Tibial nerve (tissue), 4 donors: ENCODE results near the gene LRBA. TPM values are rescaled to one million over a fixed set of nuclear protein-coding genes. Genes with fewer than 3 reads are reported as not detected.

Experiments
- DNase-seq, 2 donors: peaks; one replicate each; pipeline ENCODE4 v3.0.0-alpha.2; 2019; ENCODE audit warnings: low spot score in 2 of 2
- H3K27ac ChIP-seq, 4 donors: fragments of 200-600 bp; sonication (generic) in 3 of 4; one replicate each; pipeline ENCODE4 v1.5.1; 2017 to 2019; ENCODE audit warnings: mild to moderate bottlenecking in 1 of 4
- H3K27me3 ChIP-seq, 2 donors: fragments of 200-600 bp; sonication (generic) in 1 of 2; one replicate each; pipeline versions ENCODE4 v1.5.1 to v1.6.0; 2017 to 2019
- H3K36me3 ChIP-seq, 3 donors: fragments of 200-600 bp; sonication (generic); one replicate each; pipeline ENCODE4 v1.5.1; 2018 to 2019
- H3K4me1 ChIP-seq, 4 donors: fragments of 200-600 bp; sonication (generic) in 3 of 4; one replicate each; pipeline ENCODE4 v1.5.1; 2017 to 2019
- H3K4me3 ChIP-seq, 4 donors: fragments of 200-600 bp; sonication (generic) in 3 of 4; one replicate each; pipeline ENCODE4 v1.5.1; 2017 to 2019; ENCODE audit warnings: mild to moderate bottlenecking in 1 of 4, moderate library complexity in 1 of 4
- H3K9me3 ChIP-seq, 4 donors: fragments of 200-600 bp; sonication (generic) in 3 of 4; one replicate each; pipeline ENCODE4 v1.5.1; 2017 to 2019
- EP300 ChIP-seq, 2 donors: sonication (generic); formaldehyde crosslinking; IDR thresholded peaks; one replicate each; pipeline ENCODE4 v1.6.1; 2017; ENCODE audit warnings: antibody characterized with exemption in 2 of 2, mild to moderate bottlenecking in 1 of 2
- POLR2A ChIP-seq, 2 donors: fragments of 450-650 bp; IDR thresholded peaks; one replicate each; pipeline ENCODE4 v1.6.1; 2017; ENCODE audit warnings: antibody characterized with exemption in 2 of 2, mild to moderate bottlenecking in 2 of 2, moderate library complexity in 2 of 2
- WGBS, 2 donors: methylation state at CpG; one replicate each; pipeline ENCODE4 v1.1.5; 2018; 5-methylcytosine and 5-hydroxymethylcytosine counted together
- total RNA-seq, 4 donors: library from RNA; depleted of rRNA; stranded (reverse); fragments of >200 nt; gene quantifications; one replicate each; pipeline ENCODE4 v1.1.0, GENCODE V29; 2016
- TF ChIP-seq, protein P1 (sequence below), 5 experiments: fragments of 200-600 bp in 3 of 5; fragments of 450-650 bp in 2 of 5; sonication (generic) in 3 of 5; IDR thresholded peaks; one replicate each; pipeline ENCODE4 v1.5.1; 2016 to 2019; ENCODE audit warnings: antibody characterized with exemption in 5 of 5, mild to moderate bottlenecking in 3 of 5, moderate library complexity in 2 of 5

LRBA gene
- total RNA-seq, 4 donors from 2014 or later = 35.4 to 43.1 (median 38.0) TPM

DNA sequence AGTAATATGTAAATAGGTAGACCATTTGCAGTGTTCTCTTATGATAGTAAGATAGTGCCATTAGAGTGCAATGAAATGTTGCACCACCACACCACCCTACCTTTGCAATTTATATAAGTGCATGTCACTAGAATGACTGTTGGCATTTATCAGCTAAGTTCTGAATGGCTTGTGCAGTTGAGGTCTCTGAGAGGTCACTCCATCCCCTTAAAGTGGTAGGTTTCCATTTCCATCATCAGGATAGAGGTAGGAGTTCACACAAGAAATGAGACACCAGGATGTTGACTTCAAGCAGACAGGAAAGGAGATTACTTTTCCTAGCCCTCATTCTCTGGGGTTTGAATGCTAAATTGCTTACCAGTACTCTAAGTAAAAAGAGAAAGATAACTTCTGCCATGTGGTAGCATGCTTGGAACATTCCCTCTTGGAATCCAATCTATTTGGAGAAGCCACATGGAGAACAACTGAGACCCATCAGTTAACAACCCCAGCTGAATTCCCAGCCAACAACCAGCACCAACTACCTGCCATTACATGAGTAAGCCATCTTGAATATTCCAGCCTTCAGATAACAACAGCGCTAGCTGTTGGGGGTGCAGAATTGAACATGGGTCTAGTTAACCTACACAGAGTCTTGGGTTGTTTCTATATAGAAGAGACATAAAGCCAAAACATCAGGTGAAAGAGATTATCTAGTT is 6.7 kb upstream of the LRBA start:
- Histone ChIP-seq H3K27ac (no peak overlapping the region), H3K36me3 (no peaks in the 10 kb centered on the region), H3K4me3 (no peak overlapping the region), H3K4me1 (peaks cover 0 to under 1% (median 0%) of the 10 kb centered on the region in 4 donors), H3K27me3 (no peaks in the 10 kb centered on the region), H3K9me3 (no peaks in the 10 kb centered on the region)
- no peak for TF ChIP-seq POLR2A (IDR thresholded peaks at IDR 0.05)
- no peak for TF ChIP-seq EP300 (IDR thresholded peaks at IDR 0.05)
- TF ChIP-seq, protein P1, sequence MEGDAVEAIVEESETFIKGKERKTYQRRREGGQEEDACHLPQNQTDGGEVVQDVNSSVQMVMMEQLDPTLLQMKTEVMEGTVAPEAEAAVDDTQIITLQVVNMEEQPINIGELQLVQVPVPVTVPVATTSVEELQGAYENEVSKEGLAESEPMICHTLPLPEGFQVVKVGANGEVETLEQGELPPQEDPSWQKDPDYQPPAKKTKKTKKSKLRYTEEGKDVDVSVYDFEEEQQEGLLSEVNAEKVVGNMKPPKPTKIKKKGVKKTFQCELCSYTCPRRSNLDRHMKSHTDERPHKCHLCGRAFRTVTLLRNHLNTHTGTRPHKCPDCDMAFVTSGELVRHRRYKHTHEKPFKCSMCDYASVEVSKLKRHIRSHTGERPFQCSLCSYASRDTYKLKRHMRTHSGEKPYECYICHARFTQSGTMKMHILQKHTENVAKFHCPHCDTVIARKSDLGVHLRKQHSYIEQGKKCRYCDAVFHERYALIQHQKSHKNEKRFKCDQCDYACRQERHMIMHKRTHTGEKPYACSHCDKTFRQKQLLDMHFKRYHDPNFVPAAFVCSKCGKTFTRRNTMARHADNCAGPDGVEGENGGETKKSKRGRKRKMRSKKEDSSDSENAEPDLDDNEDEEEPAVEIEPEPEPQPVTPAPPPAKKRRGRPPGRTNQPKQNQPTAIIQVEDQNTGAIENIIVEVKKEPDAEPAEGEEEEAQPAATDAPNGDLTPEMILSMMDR (IDR thresholded peaks at IDR 0.05) = no peak
- 100% methylated on average over 1 of the region's 1 CpG for WGBS, 2 donors
- no peak for DNase-seq

DNA sequence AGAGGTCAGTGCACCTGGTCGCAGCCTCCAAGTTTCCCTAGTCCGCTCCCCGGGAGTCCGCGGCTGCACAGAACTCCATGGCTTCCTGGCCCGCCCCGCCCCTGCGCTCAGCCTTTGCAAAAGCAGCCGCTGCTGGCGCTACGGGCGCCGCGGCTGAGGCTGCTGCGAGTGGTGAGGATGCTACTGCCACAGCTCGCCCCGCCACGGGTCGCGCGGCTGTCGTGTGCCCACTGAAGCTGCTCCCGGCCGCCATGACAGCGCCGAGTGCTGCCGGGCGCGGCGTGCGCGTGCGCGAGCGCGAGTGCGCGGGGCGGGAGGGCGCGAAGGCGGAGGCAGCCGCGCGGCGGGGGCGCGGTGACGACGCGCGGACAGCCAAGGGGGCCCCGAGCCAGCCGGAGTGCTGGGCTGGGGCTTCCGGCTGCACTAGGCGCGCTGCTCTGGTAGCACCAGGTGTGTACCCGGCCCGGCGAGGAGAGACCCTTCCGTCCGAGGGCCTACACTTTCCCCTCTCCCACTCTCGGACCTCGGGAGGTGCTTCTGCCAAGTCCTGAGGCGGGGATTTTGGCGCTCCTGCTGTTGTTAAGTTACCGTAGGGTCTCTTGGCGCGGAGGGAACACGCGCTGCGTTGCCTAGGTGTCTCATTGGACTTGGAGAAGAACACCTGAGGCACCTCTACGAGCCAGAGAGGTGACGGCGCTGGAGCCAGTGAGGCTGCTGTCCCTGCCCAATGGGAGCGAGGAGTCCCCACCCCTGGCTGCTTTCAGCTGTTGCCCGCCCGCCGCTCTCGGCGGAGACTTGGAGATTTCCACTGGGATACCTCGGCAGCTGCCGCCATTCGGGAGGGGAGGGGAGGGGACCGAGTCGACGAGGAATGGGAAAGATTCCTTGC is 619 bp upstream of the LRBA start:
- Histone ChIP-seq H3K4me3 (peak overlapping the region; percentile 76 to 90 (median 80)), H3K4me1 (peaks cover 0 to 28% (median 11%) of the 10 kb centered on the region in 4 donors), H3K36me3 (peaks cover 0 to 10% (median 0%) of the 10 kb centered on the region in 3 donors), H3K27ac (peak overlapping the region; percentile 79 to 97 (median 90)), H3K27me3 (no peaks in the 10 kb centered on the region), H3K9me3 (no peaks in the 10 kb centered on the region)
- 0% methylated on average over 39 to 46 of the region's 87 CpGs for WGBS, 2 donors
- DNase-seq = peak; percentile 31 to 34
- peak; percentile 74 to 81 for TF ChIP-seq POLR2A (IDR thresholded peaks at IDR 0.05)
- TF ChIP-seq, protein P1 (IDR thresholded peaks at IDR 0.05) = peak in 1 of 5 experiments; percentile 15
- TF ChIP-seq EP300 (IDR thresholded peaks at IDR 0.05) = peak in 1 of 2 donors; percentile 75

DNA sequence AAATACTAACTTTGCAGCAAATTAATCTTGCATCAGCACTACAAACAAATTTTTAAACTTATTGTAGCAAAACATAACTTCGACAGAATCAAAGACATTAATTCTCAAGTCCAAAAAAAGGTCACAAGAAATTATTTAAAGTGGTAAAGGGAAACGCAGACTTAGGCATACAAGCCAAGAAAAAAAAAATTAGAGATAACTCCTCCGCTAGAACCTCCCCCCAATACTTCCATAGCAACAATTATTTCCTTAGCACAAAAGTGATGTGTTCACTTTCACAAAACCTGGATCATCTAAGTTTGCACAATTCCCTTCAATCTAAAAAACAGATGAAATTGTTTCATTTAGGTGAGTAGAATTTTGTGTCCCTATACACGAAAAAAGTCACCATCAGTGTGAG is 1.1 kb downstream of the LRBA start:
- Histone ChIP-seq H3K4me1 (peaks cover 0 to 28% (median 11%) of the 10 kb centered on the region in 4 donors), H3K27me3 (no peaks in the 10 kb centered on the region), H3K27ac (peak overlapping the region; percentile 79 to 97 (median 90)), H3K36me3 (peaks cover 0 to 21% (median 0%) of the 10 kb centered on the region in 3 donors), H3K9me3 (no peaks in the 10 kb centered on the region), H3K4me3 (peak overlapping the region; percentile 76 to 90 (median 80))
- no peak for DNase-seq
- 12 to 19% methylated on average over 4 of the region's 4 CpGs for WGBS, 2 donors
- no peak for TF ChIP-seq POLR2A (IDR thresholded peaks at IDR 0.05)
- no peak for TF ChIP-seq EP300 (IDR thresholded peaks at IDR 0.05)
- TF ChIP-seq, protein P1 (IDR thresholded peaks at IDR 0.05) = no peak

DNA sequence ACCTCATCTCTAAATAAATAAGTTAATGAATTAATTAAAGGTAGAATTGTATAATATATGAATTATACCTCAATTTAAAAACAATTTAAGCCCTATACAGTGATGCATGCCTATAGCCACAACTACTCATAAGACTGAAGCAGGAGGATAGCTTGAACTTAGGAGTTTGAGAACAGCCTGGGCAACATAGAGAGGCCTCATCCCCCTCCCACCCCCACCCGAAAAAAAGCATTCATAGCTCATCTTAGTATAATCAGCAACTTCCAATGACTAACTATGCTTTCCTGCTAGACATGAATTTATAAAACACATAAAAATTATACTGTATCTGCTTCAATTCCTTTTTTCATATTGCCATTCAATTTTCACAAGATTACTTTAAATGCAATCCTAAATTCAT is 1.6 kb downstream of the LRBA start:
- WGBS, 2 donors = 14 to 20% methylated on average over 1 of the region's 1 CpG
- H3K4me1 ChIP-seq = peaks cover 0 to 28% (median 11%) of the 10 kb centered on the region in 4 donors
- TF ChIP-seq EP300 (IDR thresholded peaks at IDR 0.05) (no peak), POLR2A (IDR thresholded peaks at IDR 0.05) (no peak)
- TF ChIP-seq, protein P1 (IDR thresholded peaks at IDR 0.05) = no peak
- DNase-seq = no peak
- H3K27ac ChIP-seq = peak overlapping the region in 2 of 4 donors; percentile 94 to 97
- H3K27me3 ChIP-seq = no peaks in the 10 kb centered on the region
- H3K4me3 ChIP-seq = peak overlapping the region in 3 of 4 donors; percentile 76 to 90 (median 79)
- H3K9me3 ChIP-seq = no peaks in the 10 kb centered on the region
- H3K36me3 ChIP-seq = peaks cover 0 to 21% (median 0%) of the 10 kb centered on the region in 3 donors
